Measurements from ENCODE around the gene BCHE.

Gene BCHE

GRCh38 chr3:165786013-165786412 is 51.2 kb downstream of the BCHE start:
- H3K79me2 ChIP-seq (ENCODE audit: insufficient read depth, low read depth), result no peaks in the 10 kb centered on the region
- no peaks in the 10 kb centered on the region for H3K4me1 ChIP-seq (ENCODE audit: low read depth, poor library complexity, severe bottlenecking)
- H3K4me3 ChIP-seq (IDR thresholded peaks at IDR 0.05; ENCODE audit: insufficient read depth, low read depth, low read length), result no peak overlapping the region
- H3K36me3 ChIP-seq (ENCODE audit: insufficient read depth), result no peaks in the 10 kb centered on the region
- no peak overlapping the region for H3K27ac ChIP-seq
- no peak overlapping the region for H3K9ac ChIP-seq
- TF ChIP-seq CTCF (conservative IDR thresholded peaks at IDR 0.05; ENCODE audit: low read depth, low read length), result no peak
- H2AFZ ChIP-seq (ENCODE audit: low read depth), result no peak overlapping the region
- H3K27me3 ChIP-seq (ENCODE audit: insufficient read depth, low read depth), result no peaks in the 10 kb centered on the region
- no peaks in the 10 kb centered on the region for H4K20me1 ChIP-seq (ENCODE audit: insufficient read depth)
- no peak overlapping the region for H3K4me2 ChIP-seq

GRCh38 chr3:165784337-165784736 is 52.9 kb downstream of the BCHE start:
- H3K4me1 ChIP-seq (ENCODE audit: low read depth, poor library complexity, severe bottlenecking), result no peaks in the 10 kb centered on the region
- TF ChIP-seq CTCF (conservative IDR thresholded peaks at IDR 0.05; ENCODE audit: low read depth, low read length), result no peak
- no peaks in the 10 kb centered on the region for H3K36me3 ChIP-seq (ENCODE audit: insufficient read depth)
- no peak overlapping the region for H3K4me3 ChIP-seq (IDR thresholded peaks at IDR 0.05; ENCODE audit: insufficient read depth, low read depth, low read length)
- H3K9ac ChIP-seq, result no peak overlapping the region; the same call in 1 of the 2 replicates
- no peak overlapping the region for H2AFZ ChIP-seq (ENCODE audit: low read depth)
- no peaks in the 10 kb centered on the region for H3K79me2 ChIP-seq (ENCODE audit: insufficient read depth, low read depth)
- no peaks in the 10 kb centered on the region for H4K20me1 ChIP-seq (ENCODE audit: insufficient read depth)
- H3K27me3 ChIP-seq (ENCODE audit: insufficient read depth, low read depth), result no peaks in the 10 kb centered on the region
- no peak overlapping the region for H3K4me2 ChIP-seq
- no peak overlapping the region for H3K27ac ChIP-seq

GRCh38 chr3:165783383-165783782 is 53.8 kb downstream of the BCHE start:
- no peak overlapping the region for H3K9ac ChIP-seq
- no peaks in the 10 kb centered on the region for H4K20me1 ChIP-seq (ENCODE audit: insufficient read depth)
- no peak overlapping the region for H2AFZ ChIP-seq (ENCODE audit: low read depth)
- no peaks in the 10 kb centered on the region for H3K36me3 ChIP-seq (ENCODE audit: insufficient read depth)
- H3K27ac ChIP-seq, result no peak overlapping the region
- H3K4me3 ChIP-seq (IDR thresholded peaks at IDR 0.05; ENCODE audit: insufficient read depth, low read depth, low read length), result no peak overlapping the region
- H3K4me2 ChIP-seq, result no peak overlapping the region
- no peak for TF ChIP-seq CTCF (conservative IDR thresholded peaks at IDR 0.05; ENCODE audit: low read depth, low read length)
- H3K79me2 ChIP-seq (ENCODE audit: insufficient read depth, low read depth), result no peaks in the 10 kb centered on the region
- no peaks in the 10 kb centered on the region for H3K27me3 ChIP-seq (ENCODE audit: insufficient read depth, low read depth)
- H3K4me1 ChIP-seq (ENCODE audit: low read depth, poor library complexity, severe bottlenecking), result no peaks in the 10 kb centered on the region

DNA sequence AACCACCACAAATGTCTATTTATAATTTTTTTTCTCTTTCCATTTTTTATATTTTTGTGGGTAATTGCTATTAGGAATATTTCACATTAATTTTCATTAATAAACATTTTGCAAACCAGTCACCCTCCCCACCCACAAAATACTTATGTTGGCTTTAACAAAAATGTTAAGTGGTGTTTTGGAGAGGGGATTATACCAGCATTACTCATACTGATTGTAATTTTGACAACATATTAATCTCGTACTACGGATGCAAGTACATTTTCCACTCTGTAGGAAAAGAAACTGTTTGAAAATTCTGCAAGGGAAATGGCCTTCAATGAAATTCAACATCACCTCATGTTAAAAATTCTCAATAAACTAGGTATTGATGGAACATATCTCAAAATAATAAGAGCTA is 58.3 kb downstream of the BCHE start:
- Histone ChIP-seq H4K20me1 (ENCODE audit: insufficient read depth) (no peaks in the 10 kb centered on the region), H3K4me1 (ENCODE audit: low read depth, poor library complexity, severe bottlenecking) (no peaks in the 10 kb centered on the region), H3K27me3 (ENCODE audit: insufficient read depth, low read depth) (no peaks in the 10 kb centered on the region), H3K36me3 (ENCODE audit: insufficient read depth) (no peaks in the 10 kb centered on the region; the same call in 1 of the 2 replicates), H3K4me3 (IDR thresholded peaks at IDR 0.05; ENCODE audit: insufficient read depth, low read depth, low read length) (no peak overlapping the region), H2AFZ (ENCODE audit: low read depth) (no peak overlapping the region), H3K27ac (no peak overlapping the region), H3K79me2 (ENCODE audit: insufficient read depth, low read depth) (no peaks in the 10 kb centered on the region), H3K9ac (no peak overlapping the region), H3K4me2 (no peak overlapping the region)
- no peak for TF ChIP-seq CTCF (conservative IDR thresholded peaks at IDR 0.05; ENCODE audit: low read depth, low read length)
